Measurements from ENCODE around the gene SGTB.
"Not testable (repeated sequence)": the region's sequence is repeated elsewhere in the genome, so short reads cannot be mapped to it uniquely, and the experiment has no call there.

SGTB gene

GRCh38 chr5:65695162-65695755 lies 26.6 kb downstream of the SGTB start:
- H3K4me1 ChIP-seq (ENCODE audit: low read length): peaks cover 22% of the 10 kb centered on the region
- no peaks in the 10 kb centered on the region for H3K27me3 ChIP-seq (ENCODE audit: low read depth, low read length)
- H4K20me1 ChIP-seq (ENCODE audit: insufficient read depth, low read length): no peaks in the 10 kb centered on the region
- TF ChIP-seq EZH2phosphoT487 (IDR thresholded peaks at IDR 0.05; ENCODE audit: low read depth): no peak
- TF ChIP-seq, protein P1, sequence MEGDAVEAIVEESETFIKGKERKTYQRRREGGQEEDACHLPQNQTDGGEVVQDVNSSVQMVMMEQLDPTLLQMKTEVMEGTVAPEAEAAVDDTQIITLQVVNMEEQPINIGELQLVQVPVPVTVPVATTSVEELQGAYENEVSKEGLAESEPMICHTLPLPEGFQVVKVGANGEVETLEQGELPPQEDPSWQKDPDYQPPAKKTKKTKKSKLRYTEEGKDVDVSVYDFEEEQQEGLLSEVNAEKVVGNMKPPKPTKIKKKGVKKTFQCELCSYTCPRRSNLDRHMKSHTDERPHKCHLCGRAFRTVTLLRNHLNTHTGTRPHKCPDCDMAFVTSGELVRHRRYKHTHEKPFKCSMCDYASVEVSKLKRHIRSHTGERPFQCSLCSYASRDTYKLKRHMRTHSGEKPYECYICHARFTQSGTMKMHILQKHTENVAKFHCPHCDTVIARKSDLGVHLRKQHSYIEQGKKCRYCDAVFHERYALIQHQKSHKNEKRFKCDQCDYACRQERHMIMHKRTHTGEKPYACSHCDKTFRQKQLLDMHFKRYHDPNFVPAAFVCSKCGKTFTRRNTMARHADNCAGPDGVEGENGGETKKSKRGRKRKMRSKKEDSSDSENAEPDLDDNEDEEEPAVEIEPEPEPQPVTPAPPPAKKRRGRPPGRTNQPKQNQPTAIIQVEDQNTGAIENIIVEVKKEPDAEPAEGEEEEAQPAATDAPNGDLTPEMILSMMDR (IDR thresholded peaks at IDR 0.05; ENCODE audit: low read depth, low read length): no peak
- H3K9ac ChIP-seq (ENCODE audit: low read length): peak overlapping the region; percentile 38
- peaks cover 27% of the 10 kb centered on the region for H3K36me3 ChIP-seq (replicated peaks; ENCODE audit: low read depth, low read length)
- H3K9me3 ChIP-seq (ENCODE audit: insufficient read depth, low read length): no peaks in the 10 kb centered on the region
- peak overlapping the region; percentile 76 for H3K27ac ChIP-seq (ENCODE audit: low read length)
- H3K79me2 ChIP-seq (ENCODE audit: low read length): no peaks in the 10 kb centered on the region
- peak overlapping the region; percentile 62 for H3K4me2 ChIP-seq (ENCODE audit: low read length)
- peak overlapping the region; percentile 27 for H3K4me3 ChIP-seq (ENCODE audit: low read length)
- H2AFZ ChIP-seq (ENCODE audit: low read depth, low read length): no peak overlapping the region

DNA sequence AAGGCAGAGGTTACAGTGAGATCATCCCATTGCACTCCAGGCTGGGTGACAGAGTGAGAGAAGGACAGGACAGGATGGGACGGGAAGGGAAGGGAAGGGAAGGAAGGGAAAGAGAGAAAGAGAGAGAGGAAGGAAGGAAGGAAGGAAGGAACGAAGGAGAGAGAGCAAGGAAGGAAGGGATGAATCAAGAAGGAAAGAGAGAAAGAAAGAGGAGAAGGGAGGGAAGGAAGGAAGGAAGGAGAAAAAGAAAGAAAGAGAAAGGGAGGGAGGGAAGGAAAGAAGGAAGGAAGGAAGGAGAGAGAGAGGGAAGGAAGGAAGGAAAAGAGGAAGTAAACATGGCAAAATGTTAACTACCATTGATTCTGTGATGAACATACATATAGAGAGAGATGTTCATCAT lies 28.8 kb downstream of the SGTB start:
- no peak overlapping the region for H3K9ac ChIP-seq (ENCODE audit: low read length)
- peaks cover 15% of the 10 kb centered on the region for H3K36me3 ChIP-seq (replicated peaks; ENCODE audit: low read depth, low read length)
- no peak overlapping the region for H3K4me3 ChIP-seq (ENCODE audit: low read length)
- no peak overlapping the region for H3K27ac ChIP-seq (ENCODE audit: low read length)
- no peaks in the 10 kb centered on the region for H3K9me3 ChIP-seq (ENCODE audit: insufficient read depth, low read length)
- no peak overlapping the region for H2AFZ ChIP-seq (ENCODE audit: low read depth, low read length)
- TF ChIP-seq, protein P1 (IDR thresholded peaks at IDR 0.05; ENCODE audit: low read depth, low read length): no peak
- no peak for TF ChIP-seq EZH2phosphoT487 (IDR thresholded peaks at IDR 0.05; ENCODE audit: low read depth)
- H3K27me3 ChIP-seq (ENCODE audit: low read depth, low read length): no peaks in the 10 kb centered on the region
- no peaks in the 10 kb centered on the region for H4K20me1 ChIP-seq (ENCODE audit: insufficient read depth, low read length)
- peaks cover 22% of the 10 kb centered on the region for H3K4me1 ChIP-seq (ENCODE audit: low read length)
- H3K4me2 ChIP-seq (ENCODE audit: low read length): no peak overlapping the region
- H3K79me2 ChIP-seq (ENCODE audit: low read length): no peaks in the 10 kb centered on the region

GRCh38 chr5:65682148-65682547 lies 39.8 kb downstream of the SGTB start:
- Histone ChIP-seq H3K4me1 (ENCODE audit: low read length) (no peaks in the 10 kb centered on the region), H3K4me2 (ENCODE audit: low read length) (no peak overlapping the region), H3K27ac (ENCODE audit: low read length) (no peak overlapping the region), H4K20me1 (ENCODE audit: insufficient read depth, low read length) (no peaks in the 10 kb centered on the region), H3K79me2 (ENCODE audit: low read length) (no peaks in the 10 kb centered on the region), H3K9ac (ENCODE audit: low read length) (no peak overlapping the region), H2AFZ (ENCODE audit: low read depth, low read length) (no peak overlapping the region), H3K36me3 (replicated peaks; ENCODE audit: low read depth, low read length) (peaks cover 15% of the 10 kb centered on the region), H3K4me3 (ENCODE audit: low read length) (no peak overlapping the region), H3K9me3 (ENCODE audit: insufficient read depth, low read length) (no peaks in the 10 kb centered on the region), H3K27me3 (ENCODE audit: low read depth, low read length) (no peaks in the 10 kb centered on the region)
- TF ChIP-seq, protein P1 (IDR thresholded peaks at IDR 0.05; ENCODE audit: low read depth, low read length): no peak
- no peak for TF ChIP-seq EZH2phosphoT487 (IDR thresholded peaks at IDR 0.05; ENCODE audit: low read depth)

- not testable (repeated sequence) for H3K36me3 ChIP-seq (replicated peaks; ENCODE audit: low read depth, low read length); H3K9ac ChIP-seq (ENCODE audit: low read length); H3K9me3 ChIP-seq (ENCODE audit: insufficient read depth, low read length); H3K4me2 ChIP-seq (ENCODE audit: low read length); H3K27ac ChIP-seq (ENCODE audit: low read length); H3K79me2 ChIP-seq (ENCODE audit: low read length); H3K4me3 ChIP-seq (ENCODE audit: low read length); H3K27me3 ChIP-seq (ENCODE audit: low read depth, low read length); H4K20me1 ChIP-seq (ENCODE audit: insufficient read depth, low read length); H2AFZ ChIP-seq (ENCODE audit: low read depth, low read length); H3K4me1 ChIP-seq (ENCODE audit: low read length)
Measured at GRCh38 chr5:65676056-65676455, 45.9 kb downstream of the SGTB start.
